Caco-2 (cell line): ENCODE data around the gene NEK2. TPM values are rescaled to one million over a fixed set of nuclear protein-coding genes. Genes with fewer than 3 reads are reported as not detected.

ENCODE experiments used
- BruUV-seq: library from RNA; stranded (reverse); fragments of 400-500 nt; replicated peaks from 2 replicates; lab custom pipeline; 2021; lab: Mats Ljungman, UMichigan
- CTCF ChIA-PET: fragments of 300-600 bp; sonication (Branson Sonifier 250); formaldehyde crosslinking; loops from one replicate; lab custom pipeline; 2022; ENCODE audit warnings: antibody characterized with exemption; lab: Charles Lee
- POLR2A ChIA-PET: fragments of 300-600 bp; sonication (Branson Sonifier 250); formaldehyde crosslinking; loops from one replicate; lab custom pipeline; 2022; ENCODE audit warnings: antibody characterized with exemption; lab: Charles Lee
- DNase-seq, 2 experiments: peaks; one replicate each; pipeline versions ENCODE4 v3.0.0 to v3.0.0-alpha.2; 2020 to 2022
- H3K27me3 ChIP-seq: replicated peaks from 2 replicates; pipeline ENCODE4 v1.6.0; 2011; ENCODE audit warnings: low read length; ENCODE audit not compliant: control insufficient read depth, insufficient read depth
- H3K36me3 ChIP-seq: 2 replicates; pipeline ENCODE4 v1.5.1; 2011; ENCODE audit warnings: low read length; ENCODE audit not compliant: control insufficient read depth, insufficient read depth
- H3K4me1 ChIP-seq: fragments of 250-450 bp; sonication (Bioruptor Pico); 2 replicates; pipeline ENCODE4 v1.5.1; 2020; ENCODE audit warnings: mild to moderate bottlenecking
- H3K4me3 ChIP-seq: 2 replicates; pipeline ENCODE4 v1.5.1; 2011; ENCODE audit warnings: low read depth, mild to moderate bottlenecking, control low read depth, low read length
- H3K9me3 ChIP-seq: fragments of 250-450 bp; sonication (Bioruptor Pico); 2 replicates; pipeline ENCODE4 v1.5.1; 2020; ENCODE audit warnings: mild to moderate bottlenecking, moderate library complexity
- H3K27ac Mint-ChIP-seq: one replicate; pipeline ENCODE4 v1.8.0; 2022; ENCODE audit warnings: mixed read lengths; ENCODE audit not compliant: unreplicated experiment
- H3K27me3 Mint-ChIP-seq: one replicate; pipeline ENCODE4 v1.8.0; 2022; ENCODE audit warnings: mixed read lengths; ENCODE audit not compliant: insufficient read depth, unreplicated experiment
- H3K36me3 Mint-ChIP-seq: one replicate; pipeline ENCODE4 v1.8.0; 2022; ENCODE audit warnings: mild to moderate bottlenecking, mixed read lengths; ENCODE audit not compliant: insufficient read depth, unreplicated experiment
- H3K4me1 Mint-ChIP-seq: one replicate; pipeline ENCODE4 v1.8.0; 2022; ENCODE audit warnings: low read depth, mixed read lengths; ENCODE audit not compliant: unreplicated experiment
- H3K4me3 Mint-ChIP-seq: one replicate; pipeline ENCODE4 v1.8.0; 2022; ENCODE audit warnings: mild to moderate bottlenecking, moderate library complexity, mixed read lengths; ENCODE audit not compliant: unreplicated experiment
- H3K9me3 Mint-ChIP-seq: one replicate; pipeline ENCODE4 v1.8.0; 2022; ENCODE audit warnings: mixed read lengths; ENCODE audit not compliant: unreplicated experiment
- CTCF ChIP-seq, 2 experiments: fragments of 200-600 bp in 1 of 2; IDR thresholded peaks; 1 replicate in 1 of 2; 2 replicates in 1 of 2; pipeline versions ENCODE4 v1.5.1 to v1.8.0; 2011 to 2022; ENCODE audit warnings: antibody characterized with exemption in 1 of 2, control low read depth in 1 of 2, inconsistent platforms in 1 of 2, low read depth in 1 of 2, low read length in 1 of 2, mild to moderate bottlenecking in 1 of 2, moderate library complexity in 1 of 2; ENCODE audit not compliant: insufficient read depth in 1 of 2, severe bottlenecking in 1 of 2, unreplicated experiment in 1 of 2
- intact Hi-C: fragments of 100-400 bp; cut with micrococcal nuclease; formaldehyde crosslinking; loops from one replicate; pipeline ENCODE4 v1.10.0; 2022; ENCODE audit not compliant: unreplicated experiment
- total RNA-seq: library from RNA; stranded (reverse); gene quantifications from 2 replicates; pipeline ENCODE4 v1.2.3, GENCODE V29; 2022

The NEK2 gene
- total RNA-seq, 1 experiment from 2014 or later = 34.7 TPM

GRCh38 chr1:211633524-211633846 lies 41.9 kb downstream of the NEK2 start:
- ChIA-PET POLR2A (no interaction called here), CTCF (interaction anchor here (0.8 to 1.0 kb wide), 2 partner anchors 21 to 257 kb away, joined by 4 to 6 read pairs; no protein-coding TSS in a partner anchor)
- Histone ChIP-seq H3K9me3 (no peaks in the 10 kb centered on the region), H3K4me3 (no peak overlapping the region), H3K4me1 (peaks cover 15% of the 10 kb centered on the region), H3K27me3 (no peaks in the 10 kb centered on the region), H3K36me3 (no peaks in the 10 kb centered on the region)
- H3K27ac Mint-ChIP-seq = no peak overlapping the region
- BruUV-seq = no TSS peak
- no peaks in the 10 kb centered on the region for H3K9me3 Mint-ChIP-seq
- no peak overlapping the region for H3K4me3 Mint-ChIP-seq
- peaks cover 5% of the 10 kb centered on the region for H3K36me3 Mint-ChIP-seq
- no peaks in the 10 kb centered on the region for H3K27me3 Mint-ChIP-seq
- intact Hi-C loops = no loop called here
- DNase-seq = no peak
- peaks cover 29% of the 10 kb centered on the region for H3K4me1 Mint-ChIP-seq
- no peak for TF ChIP-seq CTCF (IDR thresholded peaks at IDR 0.05; ENCODE audit: insufficient read depth in 1 of 2, low read depth in 1 of 2, low read length in 1 of 2, severe bottlenecking in 1 of 2, unreplicated experiment in 1 of 2)

GRCh38 chr1:211632808-211633523 lies 42.5 kb downstream of the NEK2 start:
- peaks cover 5% of the 10 kb centered on the region for H3K36me3 Mint-ChIP-seq
- DNase-seq = no peak
- intact Hi-C loops = no loop called here
- no peak overlapping the region for H3K4me3 Mint-ChIP-seq
- no peaks in the 10 kb centered on the region for H3K9me3 Mint-ChIP-seq
- no peaks in the 10 kb centered on the region for H3K27me3 Mint-ChIP-seq
- BruUV-seq = no TSS peak
- TF ChIP-seq CTCF (IDR thresholded peaks at IDR 0.05; ENCODE audit: insufficient read depth in 1 of 2, low read depth in 1 of 2, low read length in 1 of 2, severe bottlenecking in 1 of 2, unreplicated experiment in 1 of 2) = no peak
- H3K4me1 ChIP-seq = peaks cover 12% of the 10 kb centered on the region
- no peak overlapping the region for H3K27ac Mint-ChIP-seq
- peaks cover 23% of the 10 kb centered on the region for H3K4me1 Mint-ChIP-seq
- no peaks in the 10 kb centered on the region for H3K36me3 ChIP-seq
- no peaks in the 10 kb centered on the region for H3K27me3 ChIP-seq
- POLR2A ChIA-PET = no interaction called here
- CTCF ChIA-PET = interaction anchor here (0.8 to 1.0 kb wide), 3 partner anchors 11 to 256 kb away, joined by 4 to 6 read pairs (median 4); no protein-coding TSS in a partner anchor
- no peak overlapping the region for H3K4me3 ChIP-seq
- no peaks in the 10 kb centered on the region for H3K9me3 ChIP-seq

DNA sequence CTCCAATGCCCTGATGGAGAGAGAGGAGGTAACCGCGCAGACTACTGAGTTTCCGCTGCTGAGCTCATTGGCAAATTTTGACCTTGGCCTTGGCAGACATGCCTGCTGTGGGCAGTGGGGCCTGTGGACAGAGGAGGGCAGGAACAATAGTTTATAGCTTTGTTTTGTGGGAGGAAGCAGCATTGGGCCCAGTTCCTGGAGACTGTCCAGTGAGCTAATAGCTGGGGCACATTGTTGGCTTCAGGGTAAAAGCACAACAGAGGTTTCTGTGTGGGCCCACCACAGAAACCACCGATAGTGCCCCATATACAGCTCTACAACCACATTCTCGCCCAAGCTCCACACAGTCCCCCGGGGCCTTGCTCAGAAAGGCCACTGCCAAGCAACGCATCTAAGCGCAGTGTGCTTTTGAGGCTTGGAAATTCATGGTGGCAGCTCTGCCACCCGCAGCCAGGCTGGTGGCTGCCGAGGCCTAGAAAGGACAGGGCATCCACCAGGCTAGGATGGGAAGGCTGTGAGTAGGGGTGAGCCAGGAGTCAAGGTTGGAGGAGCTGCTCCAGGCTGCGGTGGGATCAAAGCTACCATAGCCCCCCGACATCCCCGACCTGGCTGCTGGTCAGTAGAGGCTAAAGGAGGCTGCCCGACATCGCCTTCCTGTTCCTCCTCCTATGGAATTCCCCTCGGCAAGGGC lies 43.2 kb downstream of the NEK2 start:
- POLR2A ChIA-PET = no interaction called here
- H3K4me3 Mint-ChIP-seq = no peak overlapping the region

More for the DNA sequence above, 43.2 kb downstream of the NEK2 start:
- Mint-ChIP-seq H3K9me3 (no peaks in the 10 kb centered on the region), H3K4me1 (peaks cover 22% of the 10 kb centered on the region), H3K27me3 (no peaks in the 10 kb centered on the region), H3K36me3 (peaks cover 5% of the 10 kb centered on the region), H3K27ac (no peak overlapping the region)
- no peaks in the 10 kb centered on the region for H3K27me3 ChIP-seq
- no TSS peak for BruUV-seq
- intact Hi-C loops = no loop called here
- CTCF ChIA-PET = interaction anchor here (0.9 kb wide), 1 partner anchor 12 kb away, joined by 4 read pairs; no protein-coding TSS in a partner anchor
- no peaks in the 10 kb centered on the region for H3K36me3 ChIP-seq
- no peak overlapping the region for H3K4me3 ChIP-seq
- TF ChIP-seq CTCF (IDR thresholded peaks at IDR 0.05; ENCODE audit: insufficient read depth in 1 of 2, low read depth in 1 of 2, low read length in 1 of 2, severe bottlenecking in 1 of 2, unreplicated experiment in 1 of 2) = no peak
- no peak for DNase-seq
- peaks cover 12% of the 10 kb centered on the region for H3K4me1 ChIP-seq
- H3K9me3 ChIP-seq = no peaks in the 10 kb centered on the region
